ENCODE results near the gene ANKRD42.

Gene ANKRD42

DNA sequence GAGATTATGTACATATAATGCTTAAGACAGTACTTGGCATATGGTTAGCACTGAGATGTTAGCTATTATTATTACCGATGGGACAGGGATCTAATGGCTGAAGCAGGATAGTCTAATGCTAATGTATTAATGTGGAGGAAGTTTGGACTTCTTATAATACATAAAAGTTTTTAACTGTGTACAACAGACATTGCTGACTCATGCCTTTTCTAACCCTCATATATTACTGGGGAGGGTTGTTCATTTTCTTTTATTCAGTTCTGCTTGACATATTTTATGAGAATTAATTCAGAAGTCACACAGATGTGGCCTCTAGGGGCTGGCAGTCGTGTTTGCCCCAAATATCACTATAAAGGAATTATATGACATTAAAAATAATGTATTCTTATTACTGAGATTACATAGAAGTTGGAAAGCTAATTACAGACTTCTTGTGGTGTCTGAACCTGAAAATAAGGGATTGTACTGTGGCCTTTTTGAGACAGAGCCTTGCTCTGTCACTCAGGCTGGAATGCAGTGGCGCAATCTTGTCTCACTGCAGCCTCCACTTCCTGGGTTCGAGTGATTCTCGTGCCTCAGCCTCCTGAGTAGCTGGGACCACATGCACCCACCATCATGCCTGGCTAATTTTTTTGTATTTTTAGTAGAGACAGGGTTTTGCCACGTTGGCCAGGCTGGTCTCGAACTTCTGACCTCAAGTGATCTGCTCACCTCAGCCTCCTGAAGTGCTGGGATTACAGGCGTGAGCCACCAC, 82.6 kb downstream of the ANKRD42 start:
- no peaks in the 10 kb centered on the region for H3K27me3 ChIP-seq (ENCODE audit: low read depth, low read length)
- no peak overlapping the region for H3K27ac ChIP-seq (ENCODE audit: low read length)
- peaks cover 26 to 39% of the 10 kb centered on the region in 2 donors for H3K36me3 ChIP-seq (ENCODE audit: control insufficient read depth in 1 of 2, insufficient read depth in 2 of 2, low read length in 2 of 2)
- no peak overlapping the region for H3K4me3 ChIP-seq (ENCODE audit: low read depth in 1 of 2, low read length in 2 of 2)
- no peaks in the 10 kb centered on the region for H3K4me1 ChIP-seq (ENCODE audit: control insufficient read depth in 1 of 2, insufficient read depth in 2 of 2, low read length in 2 of 2)
- no peaks in the 10 kb centered on the region for H3K9me3 ChIP-seq (ENCODE audit: control insufficient read depth in 1 of 2, low read length in 2 of 2)

DNA sequence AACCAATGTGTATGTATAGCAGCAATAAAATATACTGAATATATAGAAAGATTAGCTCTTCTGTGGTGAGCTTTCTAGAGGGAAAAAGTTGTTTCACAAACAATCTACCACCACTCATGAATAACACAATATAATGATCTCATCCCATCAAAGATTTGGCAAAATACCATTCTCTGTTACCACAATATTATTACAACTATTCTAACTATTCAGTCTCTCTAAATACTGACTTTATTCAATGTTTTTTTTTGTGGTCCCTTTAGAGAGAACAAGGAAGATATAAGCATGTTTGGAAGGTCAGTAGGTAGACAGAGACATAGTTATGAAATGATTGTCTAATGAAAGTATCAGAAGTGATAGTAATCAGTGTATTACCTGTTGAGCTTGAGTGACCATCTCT, 84.8 kb downstream of the ANKRD42 start:
- H3K27ac ChIP-seq (ENCODE audit: low read length), result no peak overlapping the region
- H3K36me3 ChIP-seq (ENCODE audit: control insufficient read depth in 1 of 2, insufficient read depth in 2 of 2, low read length in 2 of 2), result peaks cover 15 to 35% of the 10 kb centered on the region in 2 donors
- H3K4me1 ChIP-seq (ENCODE audit: control insufficient read depth in 1 of 2, insufficient read depth in 2 of 2, low read length in 2 of 2), result peaks cover 0 to 15% of the 10 kb centered on the region in 2 donors
- no peaks in the 10 kb centered on the region for H3K27me3 ChIP-seq (ENCODE audit: low read depth, low read length)
- H3K4me3 ChIP-seq (ENCODE audit: low read depth in 1 of 2, low read length in 2 of 2), result no peak overlapping the region
- no peaks in the 10 kb centered on the region for H3K9me3 ChIP-seq (ENCODE audit: control insufficient read depth in 1 of 2, low read length in 2 of 2)

DNA sequence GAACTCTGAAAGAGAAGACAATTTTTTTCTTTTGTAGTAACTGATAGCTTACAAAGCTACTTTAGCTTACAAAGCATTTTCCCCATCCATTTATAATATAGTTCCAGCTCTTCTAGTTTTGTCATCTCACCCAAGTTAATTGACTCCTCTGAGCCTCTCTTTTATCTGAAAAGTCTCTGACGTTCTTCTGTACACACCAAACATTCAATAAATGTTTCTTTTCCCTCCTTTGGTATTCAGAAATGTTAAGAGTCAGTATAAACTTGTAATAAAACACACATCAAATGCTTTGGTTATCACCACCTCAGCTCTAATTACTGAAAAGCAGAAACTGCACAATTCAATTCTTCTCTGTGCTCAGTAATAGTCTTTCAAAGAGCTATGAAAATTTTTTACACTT, 86.7 kb downstream of the ANKRD42 start:
- Histone ChIP-seq H3K36me3 (ENCODE audit: control insufficient read depth in 1 of 2, insufficient read depth in 2 of 2, low read length in 2 of 2) (peaks cover 10 to 22% of the 10 kb centered on the region in 2 donors), H3K4me3 (ENCODE audit: low read depth in 1 of 2, low read length in 2 of 2) (no peak overlapping the region), H3K9me3 (ENCODE audit: control insufficient read depth in 1 of 2, low read length in 2 of 2) (no peaks in the 10 kb centered on the region), H3K27ac (ENCODE audit: low read length) (no peak overlapping the region), H3K4me1 (ENCODE audit: control insufficient read depth in 1 of 2, insufficient read depth in 2 of 2, low read length in 2 of 2) (peaks cover 11 to 26% of the 10 kb centered on the region in 2 donors), H3K27me3 (ENCODE audit: low read depth, low read length) (no peaks in the 10 kb centered on the region)

DNA sequence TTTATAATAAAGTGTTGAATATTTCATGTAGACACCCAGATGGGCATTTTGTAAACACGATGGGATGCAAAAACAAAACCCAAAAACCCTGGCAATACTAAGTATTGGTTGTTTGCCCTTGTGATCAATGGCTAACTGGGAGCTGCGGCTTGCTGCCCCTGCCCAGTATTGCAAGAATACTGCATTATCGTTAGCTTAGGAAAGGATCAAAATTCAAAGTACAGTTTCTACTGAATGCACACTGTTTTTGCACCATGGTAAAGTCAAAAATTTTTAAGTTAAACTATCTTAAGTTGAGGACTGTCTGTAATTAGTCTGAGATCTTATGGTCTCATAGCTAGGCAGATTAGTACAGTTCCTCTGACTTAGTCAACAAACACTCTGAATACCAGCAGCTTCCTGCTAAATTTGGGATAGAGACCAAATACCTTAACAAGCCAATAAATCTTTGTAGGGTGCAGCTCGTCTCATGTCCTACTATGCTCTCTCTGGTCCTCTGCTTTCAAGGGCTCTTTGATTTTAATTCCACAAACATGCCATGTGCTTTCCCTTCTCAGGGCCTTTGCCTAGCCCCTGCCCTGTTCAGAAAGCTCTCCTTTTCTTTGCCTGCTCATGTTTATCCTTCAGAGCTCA, 88.7 kb downstream of the ANKRD42 start:
- peaks cover 11 to 26% of the 10 kb centered on the region in 2 donors for H3K4me1 ChIP-seq (ENCODE audit: control insufficient read depth in 1 of 2, insufficient read depth in 2 of 2, low read length in 2 of 2)
- no peaks in the 10 kb centered on the region for H3K9me3 ChIP-seq (ENCODE audit: control insufficient read depth in 1 of 2, low read length in 2 of 2)
- H3K4me3 ChIP-seq (ENCODE audit: low read depth in 1 of 2, low read length in 2 of 2), result no peak overlapping the region
- H3K27ac ChIP-seq (ENCODE audit: low read length), result no peak overlapping the region
- no peaks in the 10 kb centered on the region for H3K27me3 ChIP-seq (ENCODE audit: low read depth, low read length)
- H3K36me3 ChIP-seq (ENCODE audit: control insufficient read depth in 1 of 2, insufficient read depth in 2 of 2, low read length in 2 of 2), result peaks cover 2 to 14% of the 10 kb centered on the region in 2 donors

DNA sequence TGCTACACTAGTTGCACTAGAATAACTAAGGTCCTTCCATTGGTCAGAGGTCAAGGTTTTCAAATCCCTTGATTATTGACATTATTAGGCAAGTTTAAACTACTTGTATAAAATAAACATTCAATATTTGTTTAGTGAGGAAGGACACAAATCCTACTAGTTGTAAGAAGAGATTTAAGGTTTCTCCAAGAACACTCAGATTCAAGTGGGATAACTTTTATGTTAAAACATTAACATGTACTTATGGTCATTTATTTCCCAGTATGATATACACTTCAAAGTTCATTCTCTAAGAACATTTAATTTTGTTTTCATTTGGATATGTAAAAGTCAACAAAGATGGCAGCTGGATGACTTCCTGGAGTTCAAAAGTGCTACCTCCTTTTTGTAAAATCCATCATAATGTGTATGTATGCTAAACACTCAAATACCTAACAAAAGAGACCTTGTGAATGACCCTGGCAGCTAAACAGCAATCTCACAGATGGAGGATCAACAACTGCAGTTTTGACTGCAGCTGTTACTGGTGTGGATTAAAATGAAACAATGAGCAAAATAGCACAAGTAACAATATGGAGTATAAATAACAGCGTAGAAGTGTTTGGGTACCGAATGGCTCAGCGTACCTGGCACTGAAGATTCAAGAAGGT, 91.1 kb downstream of the ANKRD42 start:
- Histone ChIP-seq H3K4me1 (ENCODE audit: control insufficient read depth in 1 of 2, insufficient read depth in 2 of 2, low read length in 2 of 2) (peaks cover 11 to 26% of the 10 kb centered on the region in 2 donors), H3K27me3 (ENCODE audit: low read depth, low read length) (no peaks in the 10 kb centered on the region), H3K36me3 (ENCODE audit: control insufficient read depth in 1 of 2, insufficient read depth in 2 of 2, low read length in 2 of 2) (peaks cover 2% of the 10 kb centered on the region in 2 donors), H3K4me3 (ENCODE audit: low read depth in 1 of 2, low read length in 2 of 2) (peak overlapping the region; percentile 84 to 87), H3K27ac (ENCODE audit: low read length) (peak overlapping the region; percentile 98), H3K9me3 (ENCODE audit: control insufficient read depth in 1 of 2, low read length in 2 of 2) (no peaks in the 10 kb centered on the region)

DNA sequence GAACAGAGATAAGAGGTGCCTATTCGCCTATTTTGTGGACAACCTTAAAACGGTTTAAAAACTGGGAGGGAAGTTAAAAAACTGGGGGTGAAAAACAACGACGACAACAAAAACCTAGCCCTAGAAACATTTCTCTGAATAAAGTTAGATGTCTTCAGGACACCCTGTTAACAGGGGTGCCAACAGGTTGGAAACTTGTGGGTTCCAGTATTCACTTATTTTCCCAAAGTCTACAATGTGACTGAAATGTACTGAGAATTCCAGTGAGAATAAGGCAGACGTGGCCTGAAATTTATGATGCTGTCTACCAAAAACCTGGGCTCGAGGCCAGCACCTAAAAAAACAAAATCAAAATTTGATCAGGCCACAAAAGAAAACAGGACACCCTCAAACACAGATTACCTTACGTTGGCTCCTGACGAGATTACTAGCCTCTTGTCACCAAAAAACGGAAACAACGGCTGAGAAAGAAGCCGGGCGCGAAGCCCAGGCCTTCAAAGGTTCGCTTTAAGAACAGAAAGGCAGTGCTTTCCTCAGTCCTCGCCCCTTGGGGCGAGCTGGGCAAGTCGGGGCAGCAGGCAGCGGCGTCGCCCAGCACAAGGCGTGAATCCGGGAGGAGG, 91.7 kb downstream of the ANKRD42 start:
- Histone ChIP-seq H3K27ac (ENCODE audit: low read length) (peak overlapping the region; percentile 98), H3K9me3 (ENCODE audit: control insufficient read depth in 1 of 2, low read length in 2 of 2) (no peaks in the 10 kb centered on the region), H3K4me3 (ENCODE audit: low read depth in 1 of 2, low read length in 2 of 2) (peak overlapping the region; percentile 84 to 87), H3K4me1 (ENCODE audit: control insufficient read depth in 1 of 2, insufficient read depth in 2 of 2, low read length in 2 of 2) (peaks cover 11 to 26% of the 10 kb centered on the region in 2 donors), H3K36me3 (ENCODE audit: control insufficient read depth in 1 of 2, insufficient read depth in 2 of 2, low read length in 2 of 2) (peaks cover 0 to 2% of the 10 kb centered on the region in 2 donors), H3K27me3 (ENCODE audit: low read depth, low read length) (no peaks in the 10 kb centered on the region)

DNA sequence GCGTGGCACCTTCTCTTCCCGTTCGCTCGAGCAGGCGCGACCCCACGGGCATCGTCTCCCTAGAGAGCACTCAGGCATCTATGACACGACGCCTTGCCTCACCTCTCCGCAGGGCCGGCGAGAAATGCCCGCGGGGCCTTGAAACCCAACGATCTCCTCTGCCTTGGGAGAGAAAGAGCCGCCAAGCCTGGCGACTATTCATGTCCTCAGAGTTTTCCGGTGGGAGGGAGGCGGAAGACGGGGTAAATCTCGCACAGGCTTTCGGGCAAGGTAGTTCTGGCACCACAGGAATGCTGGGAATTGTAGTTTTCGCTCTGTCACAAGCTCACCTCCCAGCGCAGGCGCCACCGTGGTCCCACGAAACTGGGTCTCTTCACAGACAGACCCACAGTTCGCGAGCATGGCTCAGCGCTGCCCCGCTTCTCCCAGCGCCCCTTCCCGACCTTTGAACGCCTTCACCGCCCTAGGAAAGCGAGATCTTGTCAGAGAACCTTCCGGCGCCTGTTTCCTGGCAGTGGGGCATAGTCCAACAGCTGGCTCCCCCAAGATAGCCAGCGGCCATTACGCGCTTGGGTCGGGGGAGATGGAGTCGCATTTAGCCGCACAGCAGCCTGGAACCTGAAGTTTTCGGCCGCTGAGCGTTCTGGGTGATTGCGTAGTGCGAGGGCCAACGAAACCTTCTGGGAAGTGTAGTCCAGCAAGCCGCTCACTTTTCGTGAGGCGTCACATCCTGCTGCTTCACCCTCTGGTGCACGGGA, 92.4 kb downstream of the ANKRD42 start, which contains the start of gene CCDC90B:
CCDC90B (minus strand) TSS at position 597 of the 758 bp plus-strand sequence; CDS start at position 202, 395 bp downstream.
- peak within 1 kb of the TSS; percentile 98 for H3K27ac ChIP-seq (ENCODE audit: low read length)
- no peaks in the 10 kb centered on the region for H3K27me3 ChIP-seq (ENCODE audit: low read depth, low read length)
- H3K9me3 ChIP-seq (ENCODE audit: control insufficient read depth in 1 of 2, low read length in 2 of 2), result no peaks in the 10 kb centered on the region
- peaks cover 0 to 2% of the 10 kb centered on the region in 2 donors for H3K36me3 ChIP-seq (ENCODE audit: control insufficient read depth in 1 of 2, insufficient read depth in 2 of 2, low read length in 2 of 2)
- H3K4me3 ChIP-seq (ENCODE audit: low read depth in 1 of 2, low read length in 2 of 2), result peak within 1 kb of the TSS; percentile 84 to 87
- H3K4me1 ChIP-seq (ENCODE audit: control insufficient read depth in 1 of 2, insufficient read depth in 2 of 2, low read length in 2 of 2), result peaks cover 11 to 26% of the 10 kb centered on the region in 2 donors

DNA sequence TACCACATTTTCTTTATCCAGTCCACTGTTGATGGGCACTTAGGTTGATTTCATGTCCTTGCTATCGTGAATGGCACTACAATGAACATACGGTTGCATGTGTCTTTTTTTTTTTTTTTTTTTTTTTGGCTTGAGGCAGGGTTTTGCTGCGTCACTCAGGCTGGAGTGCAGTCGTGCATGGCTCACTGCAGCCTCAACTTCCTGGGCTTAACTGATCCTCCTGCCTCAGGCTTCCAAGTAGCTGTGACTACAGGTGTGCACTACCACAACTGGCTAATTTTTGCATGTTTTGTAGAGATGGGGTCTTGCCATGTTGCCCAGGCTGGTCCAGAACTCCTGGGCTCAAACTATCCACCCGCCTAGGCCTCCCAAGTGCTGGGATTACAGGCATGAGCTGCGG, 94.1 kb downstream of the ANKRD42 start:
- H3K36me3 ChIP-seq (ENCODE audit: control insufficient read depth in 1 of 2, insufficient read depth in 2 of 2, low read length in 2 of 2), result peaks cover 0 to 2% of the 10 kb centered on the region in 2 donors
- peaks cover 11 to 18% of the 10 kb centered on the region in 2 donors for H3K4me1 ChIP-seq (ENCODE audit: control insufficient read depth in 1 of 2, insufficient read depth in 2 of 2, low read length in 2 of 2)
- H3K27ac ChIP-seq (ENCODE audit: low read length), result no peak overlapping the region
- H3K9me3 ChIP-seq (ENCODE audit: control insufficient read depth in 1 of 2, low read length in 2 of 2), result no peaks in the 10 kb centered on the region
- H3K4me3 ChIP-seq (ENCODE audit: low read depth in 1 of 2, low read length in 2 of 2), result no peak overlapping the region
- no peaks in the 10 kb centered on the region for H3K27me3 ChIP-seq (ENCODE audit: low read depth, low read length)

DNA sequence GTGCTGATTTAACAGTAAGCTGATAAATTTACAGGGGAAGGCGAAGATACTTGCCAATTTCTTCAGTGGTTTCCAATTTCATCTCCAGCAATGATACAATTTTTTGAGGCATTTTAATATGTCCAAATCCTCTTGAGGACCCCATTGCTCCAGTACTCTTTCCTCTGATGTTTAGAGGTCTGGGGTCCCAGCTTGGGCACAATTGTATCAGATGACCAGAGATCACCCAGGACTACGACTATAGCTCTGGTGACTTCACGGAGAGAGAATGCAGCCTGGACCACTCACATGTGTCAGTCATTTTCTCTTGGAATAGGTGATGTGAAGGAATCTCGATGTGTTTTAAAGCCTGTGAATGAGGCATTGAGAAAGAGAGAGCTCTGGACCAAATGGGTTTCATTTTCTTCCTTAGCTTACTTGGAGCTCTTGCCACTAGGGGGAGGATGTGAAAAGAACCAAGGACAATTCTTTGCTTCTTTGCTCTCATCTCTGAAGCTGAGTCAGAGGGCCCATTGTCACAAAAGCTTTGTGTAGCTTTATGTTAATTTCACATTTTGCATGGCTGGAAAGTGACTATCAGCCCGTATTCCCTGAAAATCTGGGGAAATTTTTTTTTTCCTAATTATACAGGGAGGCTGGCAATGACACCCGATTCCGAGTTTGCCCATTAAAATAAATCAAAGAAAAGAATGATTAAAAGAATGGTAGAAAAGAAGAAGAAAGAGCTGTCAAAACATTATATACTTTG, 99.4 kb downstream of the ANKRD42 start:
- Histone ChIP-seq H3K27ac (ENCODE audit: low read length) (no peak overlapping the region), H3K4me3 (ENCODE audit: low read depth in 1 of 2, low read length in 2 of 2) (no peak overlapping the region), H3K4me1 (ENCODE audit: control insufficient read depth in 1 of 2, insufficient read depth in 2 of 2, low read length in 2 of 2) (no peaks in the 10 kb centered on the region), H3K27me3 (ENCODE audit: low read depth, low read length) (no peaks in the 10 kb centered on the region), H3K9me3 (ENCODE audit: control insufficient read depth in 1 of 2, low read length in 2 of 2) (no peaks in the 10 kb centered on the region), H3K36me3 (ENCODE audit: control insufficient read depth in 1 of 2, insufficient read depth in 2 of 2, low read length in 2 of 2) (no peaks in the 10 kb centered on the region)

DNA sequence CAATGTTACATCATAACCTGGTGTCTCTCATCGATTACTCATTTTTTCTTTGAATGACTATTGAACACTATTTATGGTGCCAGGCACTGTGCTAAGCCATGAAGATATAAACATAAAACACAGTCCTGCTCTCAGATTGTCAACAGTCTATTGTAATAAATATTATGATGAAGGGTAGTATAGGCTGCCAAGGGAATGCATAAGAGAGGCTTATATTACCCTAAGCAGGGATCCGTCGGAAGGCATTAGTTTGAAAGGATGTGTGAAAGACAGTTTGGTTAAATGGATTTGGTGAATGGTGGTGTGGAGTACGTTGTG, 99.9 kb downstream of the ANKRD42 start:
- Histone ChIP-seq H3K36me3 (ENCODE audit: control insufficient read depth in 1 of 2, insufficient read depth in 2 of 2, low read length in 2 of 2) (no peaks in the 10 kb centered on the region), H3K27me3 (ENCODE audit: low read depth, low read length) (no peaks in the 10 kb centered on the region), H3K4me1 (ENCODE audit: control insufficient read depth in 1 of 2, insufficient read depth in 2 of 2, low read length in 2 of 2) (no peaks in the 10 kb centered on the region), H3K4me3 (ENCODE audit: low read depth in 1 of 2, low read length in 2 of 2) (no peak overlapping the region), H3K9me3 (ENCODE audit: control insufficient read depth in 1 of 2, low read length in 2 of 2) (no peaks in the 10 kb centered on the region), H3K27ac (ENCODE audit: low read length) (no peak overlapping the region)

Measured in muscle layer of duodenum (tissue), 2 donors.